ENCODE results near the gene MAMSTR. TPM values are rescaled to one million over a fixed set of nuclear protein-coding genes. Genes with fewer than 3 reads are reported as not detected.

MAMSTR gene
- total and polyA plus RNA-seq, 9 of the 15 experiments (the other 6 are each of a cell fraction or from before 2014, with no cell fraction given): 0.08 to 1.00 (median 0.40) TPM; not detected in 1

DNA sequence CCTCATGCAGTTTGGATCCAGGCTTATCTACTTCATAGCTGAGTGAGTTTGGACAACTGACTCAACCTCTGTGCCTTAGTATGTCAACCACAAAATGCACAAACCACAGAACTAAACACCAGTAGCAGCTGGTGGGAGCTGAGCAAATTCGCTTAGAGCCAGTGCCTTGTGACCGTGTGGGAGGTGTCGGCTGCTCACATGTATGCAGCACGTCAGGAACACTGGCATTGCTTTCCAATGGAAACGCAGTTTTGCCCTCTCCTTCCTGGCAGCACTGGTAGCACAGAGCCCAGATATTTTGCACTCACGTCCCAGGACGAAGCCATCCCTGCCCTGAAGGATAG, 38.4 kb downstream of the MAMSTR start:
- CTCF ChIA-PET (ENCODE audit: low intra/inter-chr PET ratio): no interaction called here
- Histone ChIP-seq H4K20me1 (replicated peaks; ENCODE audit: control insufficient read depth, insufficient read depth, low read length) (no peaks in the 10 kb centered on the region), H3K27ac (ENCODE audit: extremely low read depth, low read depth, low read length) (no peak overlapping the region), H3K79me2 (ENCODE audit: control insufficient read depth, insufficient read depth, low read length) (no peaks in the 10 kb centered on the region), H3K27me3 (ENCODE audit: control insufficient read depth in 2 of 2, insufficient read depth in 2 of 2, low read length in 2 of 2) (no peaks in the 10 kb centered on the region), H3K9me1 (ENCODE audit: control insufficient read depth, insufficient read depth, low read length) (no peaks in the 10 kb centered on the region), H2AFZ (ENCODE audit: low read depth, low read length) (peak overlapping the region; percentile 64), H3K4me1 (replicated peaks in 1 of 2; ENCODE audit: control insufficient read depth in 2 of 2, insufficient read depth in 2 of 2, low read length in 2 of 2) (peaks cover 22 to 53% of the 10 kb centered on the region in 2 experiments), H3K4me3 (no peak overlapping the region), H3K9me3 (replicated peaks; ENCODE audit: control insufficient read depth, insufficient read depth, low read depth, low read length) (no peaks in the 10 kb centered on the region), H3K9ac (ENCODE audit: insufficient read depth in 1 of 2, low read depth in 2 of 2, low read length in 2 of 2) (peak overlapping the region in 1 of 2 experiments; percentile 72; a peak in 1 of 4 replicates), H3K36me3 (ENCODE audit: control insufficient read depth, insufficient read depth, low read length) (no peaks in the 10 kb centered on the region), H3K4me2 (ENCODE audit: insufficient read depth, low read length) (no peak overlapping the region)
- intact Hi-C loops (cut with micrococcal nuclease): no loop called here
- peak; percentile 72 for ATAC-seq
- DNase-seq (ENCODE audit: extremely low read depth in 1 of 4, low spot score in 3 of 4): peak in 3 of 4 experiments; percentile 34 to 64 (median 44)
- 22% methylated on average over 7 of the region's 7 CpGs for WGBS (ENCODE audit: insufficient coverage, low coverage, missing lambda C conversion rate)
- in situ Hi-C loops (cut with MboI): no loop called here
- POLR2A ChIA-PET: interaction anchor here (0.6 to 1.1 kb wide), 3 partner anchors 43 to 313 kb away, joined by 3 to 4 read pairs (median 3); partner anchors contain the start of genes BCAT2 and RUVBL2
- no TSS peak for BruUV-seq (replicated peaks)
- peak; percentile 82 for FAIRE-seq
- TF ChIP-seq MXD1 (CRISPR knock-in tag; IDR thresholded peaks at IDR 0.05; ENCODE audit: borderline replicate concordance, poor library complexity, severe bottlenecking): no peak
- TF ChIP-seq FOXK2 (conservative IDR thresholded peaks at IDR 0.05 in 1 of 2, IDR thresholded peaks at IDR 0.05 in 1 of 2; ENCODE audit: low read depth in 2 of 2): no peak; a peak in 1 of 4 replicates
- peak in 1 of 2 experiments; percentile 53; a peak in 1 of 4 replicates for TF ChIP-seq MAZ (CRISPR knock-in tag; conservative IDR thresholded peaks at IDR 0.05 in 1 of 2, IDR thresholded peaks at IDR 0.05 in 1 of 2)
- peak; percentile 41; the same call in 1 of the 2 replicates for TF ChIP-seq JUND (IDR thresholded peaks at IDR 0.05; ENCODE audit: borderline replicate concordance, low read depth, low read length)
- no peak; the same call in 2 of the 3 replicates for TF ChIP-seq JUND (tag; IDR thresholded peaks at IDR 0.05; ENCODE audit: borderline replicate concordance, low read depth, low read length)
- no peak for TF ChIP-seq ZNF217 (CRISPR knock-in tag; IDR thresholded peaks at IDR 0.05)
- no peak for TF ChIP-seq ZNF717 (CRISPR knock-in tag; IDR thresholded peaks at IDR 0.05)
- peak; percentile 1 to 26; a peak in 1 of 4 replicates for TF ChIP-seq TEAD1 (CRISPR knock-in tag; IDR thresholded peaks at IDR 0.05)
- no peak for TF ChIP-seq TAF1 (IDR thresholded peaks at IDR 0.05; ENCODE audit: control insufficient read depth, extremely low read depth, insufficient read depth, low read length, severe bottlenecking)
- TF ChIP-seq HDAC6 (IDR thresholded peaks at IDR 0.05; ENCODE audit: low read depth, low read length): no peak
- TF ChIP-seq EZH2 (IDR thresholded peaks at IDR 0.05; ENCODE audit: borderline replicate concordance, low read depth, low read length): no peak
- peak; percentile 51; the same call in 1 of the 2 replicates for TF ChIP-seq SMARCE1 (IDR thresholded peaks at IDR 0.05)
- TF ChIP-seq PHB2 (IDR thresholded peaks at IDR 0.05; ENCODE audit: low read depth): no peak
- TF ChIP-seq TOE1 (IDR thresholded peaks at IDR 0.05; ENCODE audit: borderline replicate concordance): peak; percentile 28; the same call in 1 of the 2 replicates
- TF ChIP-seq TOE1 (CRISPR knock-in tag; IDR thresholded peaks at IDR 0.05; ENCODE audit: borderline replicate concordance, low read depth): no peak
- TF ChIP-seq EHMT2 (IDR thresholded peaks at IDR 0.05): no peak
- no peak for TF ChIP-seq ZNF436 (CRISPR knock-in tag; IDR thresholded peaks at IDR 0.05)
- TF ChIP-seq ZFP36 (IDR thresholded peaks at IDR 0.05; ENCODE audit: low read depth, low read length, partially characterized antibody): peak; percentile 19
- 0 out of 2 replicates have a peak, but pooled peaks have one; percentile 42 for TF ChIP-seq ZNF766 (CRISPR knock-in tag; conservative IDR thresholded peaks at IDR 0.05)
- peak; percentile 61 for TF ChIP-seq L3MBTL2 (IDR thresholded peaks at IDR 0.05)
- 0 out of 2 replicates have a peak, but pooled peaks have one; percentile 34 for TF ChIP-seq ATF7 (IDR thresholded peaks at IDR 0.05)

All from K562 (cell line).